K562 (cell line): ENCODE data around the gene UQCR11. TPM values are rescaled to one million over a fixed set of nuclear protein-coding genes. Genes with fewer than 3 reads are reported as not detected.

ENCODE experiments used
- BCOR ChIP-seq: fragments of 450-650 bp; IDR thresholded peaks from 2 replicates; pipeline ENCODE4 v1.6.1; 2016
- BHLHE40 ChIP-seq: IDR thresholded peaks from 2 replicates; pipeline ENCODE4 v1.6.1; 2011; ENCODE audit warnings: low read length, improper control_type of control experiment
- BRCA1 ChIP-seq, 2 experiments: fragments of 450-650 bp in 1 of 2; sonication (generic) in 1 of 2; formaldehyde crosslinking in 1 of 2; IDR thresholded peaks; 2 replicates each; pipeline versions ENCODE4 v1.5.0 to v1.6.1; 2017 to 2020; ENCODE audit warnings: mild to moderate bottlenecking in 1 of 2, missing genetic modification reagents in 1 of 2
- GABPB1 ChIP-seq: sonication (generic); formaldehyde crosslinking; IDR thresholded peaks from 2 replicates; pipeline ENCODE4 v1.8.0; 2022; ENCODE audit warnings: mild to moderate bottlenecking, missing genetic modification reagents
- HOMEZ ChIP-seq: fragments of 250-450 bp; sonication (Bioruptor Pico); IDR thresholded peaks from 2 replicates; pipeline ENCODE4 v1.4.0; 2020; ENCODE audit warnings: mild to moderate bottlenecking, moderate library complexity
- MEF2A ChIP-seq: IDR thresholded peaks from 2 replicates; pipeline ENCODE4 v1.6.1; 2011; ENCODE audit warnings: low read depth, mild to moderate bottlenecking, low read length, moderate library complexity; ENCODE audit not compliant: control insufficient read depth
- MEIS2 ChIP-seq: fragments of 450-650 bp; IDR thresholded peaks from 2 replicates; pipeline ENCODE4 v1.6.1; 2014; ENCODE audit warnings: mild to moderate bottlenecking; ENCODE audit not compliant: partially characterized antibody
- PCBP1 ChIP-seq: fragments of 200-400 bp; formaldehyde crosslinking; IDR thresholded peaks from 2 replicates; pipeline ENCODE4 v1.6.1; 2018; ENCODE audit warnings: mild to moderate bottlenecking, low read depth, low read length; ENCODE audit not compliant: poor library complexity, severe bottlenecking
- TAF9B ChIP-seq: fragments of 450-650 bp; IDR thresholded peaks from 2 replicates; pipeline ENCODE4 v1.6.1; 2018; ENCODE audit warnings: mild to moderate bottlenecking; ENCODE audit not compliant: partially characterized antibody
- TEAD1 ChIP-seq, 2 experiments: fragments of 450-650 bp in 1 of 2; sonication (generic) in 1 of 2; formaldehyde crosslinking; IDR thresholded peaks; 2 replicates each; pipeline versions ENCODE4 v1.4.0 to v1.8.0; 2020 to 2022; ENCODE audit warnings: mild to moderate bottlenecking in 2 of 2, missing genetic modification reagents in 1 of 2
- TOE1 ChIP-seq, 2 experiments: fragments of 450-650 bp in 1 of 2; sonication (generic) in 1 of 2; formaldehyde crosslinking in 1 of 2; IDR thresholded peaks; 2 replicates each; pipeline versions ENCODE4 v1.7.1 to v1.8.0; 2016 to 2022; ENCODE audit warnings: borderline replicate concordance in 2 of 2, mild to moderate bottlenecking in 2 of 2, antibody characterized with exemption in 1 of 2, inconsistent platforms in 1 of 2, low read depth in 1 of 2, missing genetic modification reagents in 1 of 2, moderate library complexity in 1 of 2
- USF2 ChIP-seq: sonication (generic); formaldehyde crosslinking; IDR thresholded peaks from 2 replicates; pipeline ENCODE4 v1.5.0; 2020; ENCODE audit warnings: missing genetic modification reagents
- VEZF1 ChIP-seq: fragments of 200-800 bp; sonication (Bioruptor generic); IDR thresholded peaks from 2 replicates; pipeline ENCODE4 v1.6.1; 2017; ENCODE audit warnings: missing genetic modification characterization, missing compliant biosample characterization
- ZNF121 ChIP-seq: sonication (generic); formaldehyde crosslinking; conservative IDR thresholded peaks from 2 replicates; pipeline ENCODE4 v1.8.0; 2022; ENCODE audit warnings: missing genetic modification reagents
- ZNF224 ChIP-seq: sonication (generic); formaldehyde crosslinking; IDR thresholded peaks from 2 replicates; pipeline ENCODE4 v1.8.0; 2022; ENCODE audit warnings: mild to moderate bottlenecking, missing genetic modification reagents
- ZNF586 ChIP-seq: fragments of 450-650 bp; formaldehyde crosslinking; conservative IDR thresholded peaks from 2 replicates; pipeline ENCODE4 v1.4.0; 2020; ENCODE audit warnings: mild to moderate bottlenecking, moderate library complexity
- polyA plus RNA-seq, 8 experiments: library from polyadenylated mRNA; depleted of rRNA in 4 of 8; stranded (reverse) in 5 of 8; unstranded in 3 of 8; fragments of >200 nt; fragmentation: Nextera tagmentation in 2 of 8; fragmentation: Illumina TruSeq in 1 of 8; extraction: Ambion mirVana in 2 of 8; extraction: Trizol in 1 of 8; gene quantifications; 2 replicates each; pipeline versions ENCODE4 v1.2.1 to v1.2.3, GENCODE V29; 2011 to 2014; ENCODE audit warnings: inconsistent platforms in 1 of 8, missing spikeins in 1 of 8
- total RNA-seq, 7 experiments: library from RNA; depleted of rRNA in 6 of 7; stranded (reverse); fragments of >200 nt in 6 of 7; fragmentation: Illumina TruSeq in 2 of 7; extraction: Trizol in 2 of 7; gene quantifications; 2 replicates each; pipeline versions ENCODE4 v1.2.1 to v1.2.3, GENCODE V29; 2011 to 2021; ENCODE audit warnings: low replicate concordance in 1 of 7
- TF ChIP-seq, protein P1 (sequence below): sonication (generic); formaldehyde crosslinking; IDR thresholded peaks from 2 replicates; pipeline ENCODE4 v1.8.0; 2022; ENCODE audit warnings: missing genetic modification reagents, mild to moderate bottlenecking, borderline replicate concordance
- TF ChIP-seq, protein P2 (sequence below): sonication (generic); formaldehyde crosslinking; IDR thresholded peaks from 2 replicates; pipeline ENCODE4 v1.8.0; 2022; ENCODE audit warnings: mild to moderate bottlenecking, missing genetic modification reagents
- TF ChIP-seq, protein P3 (sequence below): fragments of 250-450 bp; sonication (Bioruptor Pico); IDR thresholded peaks from 2 replicates; pipeline ENCODE4 v1.5.0; 2021

Gene UQCR11
- total and polyA plus RNA-seq, 9 of the 15 experiments (the other 6 are each of a cell fraction or from before 2014, with no cell fraction given) = 57.6 to 394 (median 259) TPM

- TF ChIP-seq BRCA1 (IDR thresholded peaks at IDR 0.05) = no peak
- TF ChIP-seq BRCA1 (CRISPR knock-in tag; IDR thresholded peaks at IDR 0.05) = no peak
- TF ChIP-seq, protein P1, sequence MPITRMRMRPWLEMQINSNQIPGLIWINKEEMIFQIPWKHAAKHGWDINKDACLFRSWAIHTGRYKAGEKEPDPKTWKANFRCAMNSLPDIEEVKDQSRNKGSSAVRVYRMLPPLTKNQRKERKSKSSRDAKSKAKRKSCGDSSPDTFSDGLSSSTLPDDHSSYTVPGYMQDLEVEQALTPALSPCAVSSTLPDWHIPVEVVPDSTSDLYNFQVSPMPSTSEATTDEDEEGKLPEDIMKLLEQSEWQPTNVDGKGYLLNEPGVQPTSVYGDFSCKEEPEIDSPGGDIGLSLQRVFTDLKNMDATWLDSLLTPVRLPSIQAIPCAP (CRISPR knock-in tag) = no peak
- TF ChIP-seq PCBP1 = peak; percentile 100
- no peak for TF ChIP-seq HOMEZ
- TF ChIP-seq TEAD1 (CRISPR knock-in tag; IDR thresholded peaks at IDR 0.05) = peak; percentile 49 to 59; a peak in 1 of 4 replicates
- peak; percentile 96 for TF ChIP-seq VEZF1 (CRISPR knock-in tag)
- peak; percentile 91 for TF ChIP-seq TAF9B
- TF ChIP-seq ZNF121 (CRISPR knock-in tag) = no peak
- peak; percentile 80 for TF ChIP-seq GABPB1 (CRISPR knock-in tag)
- peak; percentile 67 for TF ChIP-seq BHLHE40
- TF ChIP-seq, protein P2, sequence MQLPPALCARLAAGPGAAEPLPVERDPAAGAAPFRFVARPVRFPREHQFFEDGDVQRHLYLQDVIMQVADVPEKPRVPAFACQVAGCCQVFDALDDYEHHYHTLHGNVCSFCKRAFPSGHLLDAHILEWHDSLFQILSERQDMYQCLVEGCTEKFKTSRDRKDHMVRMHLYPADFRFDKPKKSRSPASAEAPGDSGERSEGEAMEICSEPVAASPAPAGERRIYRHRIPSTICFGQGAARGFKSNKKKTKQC (CRISPR knock-in tag) = peak; percentile 53; the same call in 1 of the 2 replicates
- TF ChIP-seq MEIS2 = peak; percentile 10
- TF ChIP-seq ZNF586 (CRISPR knock-in tag) = no peak
- no peak for TF ChIP-seq ZNF224 (CRISPR knock-in tag)
- peak; percentile 98 for TF ChIP-seq BCOR
- TF ChIP-seq, protein P3, sequence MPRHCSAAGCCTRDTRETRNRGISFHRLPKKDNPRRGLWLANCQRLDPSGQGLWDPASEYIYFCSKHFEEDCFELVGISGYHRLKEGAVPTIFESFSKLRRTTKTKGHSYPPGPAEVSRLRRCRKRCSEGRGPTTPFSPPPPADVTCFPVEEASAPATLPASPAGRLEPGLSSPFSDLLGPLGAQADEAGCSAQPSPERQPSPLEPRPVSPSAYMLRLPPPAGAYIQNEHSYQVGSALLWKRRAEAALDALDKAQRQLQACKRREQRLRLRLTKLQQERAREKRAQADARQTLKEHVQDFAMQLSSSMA (CRISPR knock-in tag) = peak; percentile 76; the same call in 1 of the 2 replicates
- no peak for TF ChIP-seq USF2 (CRISPR knock-in tag)
- TF ChIP-seq MEF2A = no peak; the same call in 1 of the 2 replicates
- TF ChIP-seq TOE1 (IDR thresholded peaks at IDR 0.05; ENCODE audit: borderline replicate concordance) = peak; percentile 84; the same call in 1 of the 2 replicates
- no peak for TF ChIP-seq TOE1 (CRISPR knock-in tag; IDR thresholded peaks at IDR 0.05; ENCODE audit: borderline replicate concordance, low read depth)
These were observed 47.4 kb upstream of the UQCR11 start, which contains the start of gene TCF3 (continued) for GRCh38 chr19:1652471-1653299.
